Measurements from ENCODE around the gene PTPDC1.

The PTPDC1 gene

GRCh38 chr9:94084314-94084713 is at the start of gene PTPDC1:
Gene PTPDC1, plus strand, starts transcription at chr9:94084464. Its CDS starts 67 bp downstream, at chr9:94084531.
- no peak for DNase-seq (ENCODE audit: low spot score)
- Histone ChIP-seq H3K4me3 (peak within 1 kb of the TSS; percentile 32), H3K27ac (no peak within 1 kb of the TSS)
- TF ChIP-seq CTCF (IDR thresholded peaks at IDR 0.05) = no peak

GRCh38 chr9:94034511-94034910 is 49.8 kb upstream of the PTPDC1 start:
- TF ChIP-seq CTCF (IDR thresholded peaks at IDR 0.05) = no peak
- DNase-seq (ENCODE audit: low spot score) = no peak

GRCh38 chr9:94039786-94040185 is 44.5 kb upstream of the PTPDC1 start:
- DNase-seq (ENCODE audit: low spot score) = no peak
- Histone ChIP-seq H3K4me3 (no peak overlapping the region), H3K27ac (no peak overlapping the region)
- TF ChIP-seq CTCF (IDR thresholded peaks at IDR 0.05) = no peak

More at GRCh38 chr9:94034511-94034910, 49.8 kb upstream of the PTPDC1 start:
- Histone ChIP-seq H3K27ac (no peak overlapping the region), H3K4me3 (no peak overlapping the region)

- no peak overlapping the region for H3K27ac ChIP-seq
- H3K4me3 ChIP-seq = no peak overlapping the region
- DNase-seq (ENCODE audit: low spot score) = no peak
- no peak for TF ChIP-seq CTCF (IDR thresholded peaks at IDR 0.05)
Measured at GRCh38 chr9:94042516-94043360, 41.5 kb upstream of the PTPDC1 start.

- no peak for DNase-seq (ENCODE audit: low spot score)
- no peak overlapping the region for H3K27ac ChIP-seq
- TF ChIP-seq CTCF (IDR thresholded peaks at IDR 0.05) = no peak
- no peak overlapping the region for H3K4me3 ChIP-seq
Measured at GRCh38 chr9:94054716-94055115, 29.5 kb upstream of the PTPDC1 start.

GRCh38 chr9:94056442-94056974 is 27.8 kb upstream of the PTPDC1 start:
- TF ChIP-seq CTCF (IDR thresholded peaks at IDR 0.05) = no peak
- H3K27ac ChIP-seq = peak overlapping the region; percentile 28 to 68
- H3K4me3 ChIP-seq = peak overlapping the region; percentile 3
- no peak for DNase-seq (ENCODE audit: low spot score)

GRCh38 chr9:94057918-94058317 is 26.3 kb upstream of the PTPDC1 start:
- Histone ChIP-seq H3K4me3 (no peak overlapping the region), H3K27ac (no peak overlapping the region)

More at GRCh38 chr9:94057918-94058317, 26.3 kb upstream of the PTPDC1 start:
- TF ChIP-seq CTCF (IDR thresholded peaks at IDR 0.05) = no peak
- no peak for DNase-seq (ENCODE audit: low spot score)
